Stimulated activated CD4-positive, alpha-beta T cell treated with anti-CD3 and anti-CD28 coated beads, Interleukin-15, amount 100 ng/mL, for 1 hour (primary cell): Measurements from ENCODE around the gene TBC1D19.
A peak's percentile ranks its signal among the peaks of the same experiment; 100 is the strongest.
"Not testable (repeated sequence)": the region's sequence is repeated elsewhere in the genome, so short reads cannot be mapped to it uniquely, and the experiment has no call there.

ENCODE experiments used
- DNase-seq, 2 donors: peaks; one replicate each; pipeline ENCODE4 v3.0.0-alpha.2; 2020; ENCODE audit warnings: low read depth in 1 of 2, low spot score in 1 of 2

Gene TBC1D19, protein sequence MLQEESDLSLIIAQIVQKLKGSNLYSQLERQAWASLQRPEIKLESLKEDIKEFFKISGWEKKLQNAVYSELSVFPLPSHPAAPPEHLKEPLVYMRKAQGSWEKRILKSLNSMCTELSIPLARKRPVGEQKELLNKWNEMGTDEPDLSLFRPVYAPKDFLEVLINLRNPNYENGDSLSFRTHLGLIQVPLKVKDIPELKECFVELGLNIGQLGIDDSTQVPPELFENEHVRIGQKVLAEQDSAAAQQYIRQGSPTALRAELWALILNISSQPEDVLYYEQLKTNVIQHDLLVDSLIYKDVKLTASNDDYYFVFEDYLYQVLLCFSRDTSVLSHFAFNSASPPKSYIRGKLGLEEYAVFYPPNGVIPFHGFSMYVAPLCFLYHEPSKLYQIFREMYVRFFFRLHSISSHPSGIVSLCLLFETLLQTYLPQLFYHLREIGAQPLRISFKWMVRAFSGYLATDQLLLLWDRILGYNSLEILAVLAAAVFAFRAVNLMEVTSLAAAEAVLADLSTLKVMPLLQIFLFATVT

GRCh38 chr4:26583865-26584652, at the start of gene TBC1D19:
Gene TBC1D19 (plus strand): TSS chr4:26584084. CDS start chr4:26584194, 110 bp downstream.
- peak; percentile 79 to 81 for DNase-seq

GRCh38 chr4:26542991-26543390, 40.9 kb upstream of the TBC1D19 start:
- no peak for DNase-seq

DNA sequence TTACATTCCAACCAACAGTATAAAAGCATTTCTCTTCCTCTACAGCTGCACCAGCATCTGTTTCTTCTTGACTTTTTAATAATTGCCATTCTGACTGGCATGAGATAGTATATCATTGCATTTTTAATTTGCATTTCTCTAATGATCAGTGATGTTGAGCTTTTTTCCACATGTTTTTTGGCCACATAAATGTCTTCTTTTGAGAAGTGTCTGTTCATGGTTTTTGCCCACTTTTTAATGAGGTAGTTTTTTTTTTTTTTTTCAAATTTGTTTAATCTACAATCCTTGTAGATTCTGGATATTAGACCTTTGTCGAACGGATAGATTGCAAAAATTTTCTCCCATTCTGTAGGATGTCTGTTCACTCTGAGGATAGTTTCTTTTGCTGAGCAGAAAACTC, 39.5 kb upstream of the TBC1D19 start:
- DNase-seq = no peak

DNA sequence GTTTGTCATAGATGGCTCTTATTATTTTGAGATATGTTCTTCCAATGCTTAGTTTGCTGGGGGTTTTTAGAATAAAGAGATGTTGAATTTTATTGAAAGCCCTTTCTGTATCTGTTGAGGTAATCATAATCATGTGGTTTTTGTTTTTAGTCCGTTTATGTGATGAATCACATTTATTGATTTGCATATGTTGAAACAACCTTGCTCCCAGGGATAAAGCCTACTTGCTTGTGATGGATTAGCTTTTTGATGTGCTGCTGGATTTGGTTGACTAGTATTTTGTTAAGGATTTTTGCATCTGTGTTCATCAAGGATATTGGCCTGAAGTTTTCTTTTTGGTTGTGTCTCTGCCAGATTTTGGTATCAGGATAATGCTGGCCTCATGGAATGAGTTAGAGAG, 35.5 kb upstream of the TBC1D19 start:
- not testable (repeated sequence) for DNase-seq

DNA sequence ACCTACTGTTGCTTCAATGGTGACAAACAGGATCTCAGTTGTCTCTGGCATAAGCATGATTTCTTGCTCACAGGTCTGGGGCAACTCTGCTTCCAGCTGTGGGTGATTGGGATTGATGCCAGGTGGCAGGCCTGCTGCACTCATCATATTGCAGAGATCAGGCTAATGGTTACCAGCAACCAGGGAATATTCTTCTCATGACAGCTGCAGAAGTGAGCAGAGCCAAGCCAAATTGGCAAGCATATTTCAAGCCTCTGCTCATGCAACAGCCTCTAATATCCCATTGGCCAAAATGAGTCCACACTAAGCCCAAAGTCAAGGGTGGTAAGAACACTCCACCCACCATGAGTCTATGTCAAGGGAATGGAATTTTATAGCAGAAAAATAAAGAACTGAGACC, 26.7 kb upstream of the TBC1D19 start:
- DNase-seq = no peak

- no peak for DNase-seq
Observed at GRCh38 chr4:26558166-26558895, 25.6 kb upstream of the TBC1D19 start.

DNA sequence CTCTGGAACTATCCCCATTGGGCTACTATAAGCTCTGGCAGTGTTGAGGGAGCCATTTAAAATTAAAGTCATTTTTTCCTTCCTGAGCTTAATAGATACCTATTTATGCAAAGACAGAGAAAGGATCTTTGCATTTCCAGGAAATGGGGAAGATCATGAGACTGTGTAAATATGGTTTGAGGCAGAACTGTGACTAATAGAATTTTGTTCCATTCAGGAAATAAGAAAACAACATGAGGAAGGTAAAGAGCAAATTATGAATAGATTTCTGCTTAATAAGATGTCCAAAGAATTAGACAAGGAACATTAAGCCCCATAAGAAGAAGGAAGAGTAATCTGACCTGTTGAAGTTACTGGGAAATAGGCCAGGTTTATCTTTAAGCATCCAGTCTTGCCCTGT, 17.8 kb upstream of the TBC1D19 start:
- DNase-seq = no peak

GRCh38 chr4:26568446-26568994, 15.4 kb upstream of the TBC1D19 start:
- DNase-seq = no peak

GRCh38 chr4:26570596-26570995, 13.3 kb upstream of the TBC1D19 start:
- DNase-seq = no peak

DNA sequence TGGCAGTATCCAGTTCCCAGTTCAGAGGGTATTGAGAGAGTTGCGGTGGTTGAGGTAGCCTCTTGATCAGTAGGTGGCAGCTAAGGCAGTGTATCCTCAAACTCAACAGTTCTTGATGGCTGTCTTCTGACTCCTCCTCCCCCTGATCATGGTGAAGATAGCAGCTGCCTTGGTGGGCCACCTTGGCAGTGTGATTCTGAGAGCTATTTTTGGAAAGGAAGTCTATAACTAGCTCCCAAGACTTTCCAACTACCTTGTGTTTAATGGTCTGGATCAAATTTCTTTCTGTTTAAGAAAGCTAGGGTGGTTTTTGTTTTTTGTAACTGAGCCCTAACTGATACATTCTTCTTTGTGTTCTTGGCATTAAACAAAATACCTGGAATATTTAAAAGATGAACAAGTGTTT, 10.5 kb upstream of the TBC1D19 start:
- DNase-seq = no peak

DNA sequence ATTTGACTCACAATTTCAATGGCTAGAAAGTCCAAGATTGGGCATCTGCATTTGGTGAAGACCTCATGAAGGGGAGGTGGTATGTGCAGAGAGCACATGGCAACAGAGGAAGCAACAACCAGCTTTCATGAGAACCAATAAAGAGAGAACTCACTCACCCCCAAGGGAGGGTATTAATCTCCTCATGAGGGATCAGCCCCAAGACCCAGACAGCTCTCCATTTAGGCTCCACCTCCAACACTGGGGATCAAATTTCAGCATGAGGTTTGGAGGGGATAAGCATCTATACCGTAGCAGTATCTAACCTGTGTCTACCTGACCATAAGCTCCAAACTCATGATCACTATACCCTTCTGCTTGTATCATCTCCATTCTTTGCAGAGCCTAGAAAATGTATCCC, 9.3 kb upstream of the TBC1D19 start:
- no peak for DNase-seq

GRCh38 chr4:26576231-26576739, 7.6 kb upstream of the TBC1D19 start:
- DNase-seq = no peak

DNA sequence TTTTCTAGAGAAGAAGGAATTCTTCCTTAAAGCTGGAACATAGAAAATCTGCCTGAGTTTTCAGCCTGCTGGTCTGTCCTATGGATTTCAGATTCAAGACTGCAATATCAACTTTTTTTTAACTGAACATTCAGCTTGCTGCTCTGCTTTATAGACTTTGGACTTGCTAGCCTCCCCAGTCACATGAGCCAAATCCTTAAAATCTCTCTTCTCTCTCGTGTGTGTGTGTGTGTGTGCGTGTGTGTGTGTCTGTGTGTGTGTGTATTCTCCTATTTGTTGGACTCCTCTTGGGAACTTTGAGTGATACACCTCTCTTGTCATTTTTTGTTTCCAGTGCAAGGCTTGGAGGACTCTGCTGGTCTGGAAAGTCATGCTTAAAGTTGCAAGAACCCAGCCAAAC, 6.8 kb upstream of the TBC1D19 start:
- no peak for DNase-seq

DNA sequence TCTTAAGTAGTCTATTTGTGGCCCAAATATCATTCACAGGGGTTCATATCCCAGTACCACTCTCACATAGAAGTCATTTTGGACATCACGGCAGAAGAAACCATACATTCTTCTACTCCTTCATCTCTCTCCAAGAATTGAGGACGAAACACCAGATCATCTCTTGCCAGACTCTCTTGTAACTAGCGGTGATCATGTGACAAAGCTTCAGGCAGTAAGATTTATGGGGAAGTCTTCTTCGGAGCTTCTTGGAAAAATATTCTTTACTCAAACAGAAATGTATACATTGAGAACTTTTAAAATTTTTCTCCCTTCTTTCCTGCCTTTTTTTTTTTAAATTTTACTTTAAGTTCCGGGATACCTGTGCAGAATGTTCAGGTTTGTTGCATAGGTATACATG, 4.7 kb upstream of the TBC1D19 start:
- DNase-seq = no peak

DNA sequence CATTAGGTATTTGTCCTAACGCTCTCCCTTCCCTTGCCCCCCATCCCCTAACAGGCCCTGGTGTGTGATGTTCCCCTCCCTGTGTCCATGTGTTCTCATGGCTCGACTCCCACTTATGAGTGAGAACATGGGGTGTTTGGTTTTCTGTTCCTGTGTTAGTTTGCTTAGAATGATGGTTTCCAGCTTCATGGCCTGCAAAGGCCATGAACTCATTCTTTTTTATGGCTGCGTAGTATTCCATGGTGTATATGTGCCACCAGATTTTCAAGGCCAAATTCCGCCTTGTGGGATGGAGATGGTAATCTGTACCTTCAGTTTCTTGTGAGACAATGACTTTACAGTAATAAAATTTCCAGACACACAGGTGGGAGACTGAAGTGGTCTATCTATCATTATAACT, 2.5 kb upstream of the TBC1D19 start:
- not testable (repeated sequence) for DNase-seq

- no peak for DNase-seq
Observed at GRCh38 chr4:26583538-26583864, 383 bp upstream of the TBC1D19 start.

GRCh38 chr4:26584725-26585124, 841 bp downstream of the TBC1D19 start:
- DNase-seq = no peak

GRCh38 chr4:26589705-26590104, 5.8 kb downstream of the TBC1D19 start:
- no peak for DNase-seq

DNA sequence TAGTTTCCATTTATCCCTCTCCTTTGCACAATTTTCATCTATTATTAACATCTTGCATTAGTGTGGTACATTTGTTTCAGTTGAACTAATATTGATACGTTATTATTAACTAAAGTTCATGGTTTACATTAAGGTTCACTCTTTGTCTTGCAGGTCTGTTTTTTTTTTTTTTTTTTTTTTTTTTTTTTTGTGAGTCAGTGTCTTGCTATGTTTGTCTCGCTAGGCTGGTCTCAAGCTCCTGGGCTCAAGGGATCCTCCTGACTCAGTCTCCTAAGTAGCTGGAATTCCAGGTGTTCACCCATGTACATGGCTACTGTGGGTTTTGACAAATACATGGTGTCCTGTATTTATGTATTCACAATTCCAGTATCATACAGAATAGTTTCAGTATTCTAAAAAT, 6.8 kb downstream of the TBC1D19 start:
- DNase-seq = no peak

- DNase-seq = not testable (repeated sequence)
Observed at GRCh38 chr4:26593557-26593956, 9.7 kb downstream of the TBC1D19 start.

- DNase-seq = no peak
Observed at GRCh38 chr4:26594371-26594770, 10.5 kb downstream of the TBC1D19 start.
